Measurements from ENCODE around the gene CPTP.

Gene CPTP

GRCh38 chr1:1336446-1336845 lies 11.8 kb downstream of the CPTP start:
- DNase-seq (ENCODE audit: low read depth) = no peak

DNA sequence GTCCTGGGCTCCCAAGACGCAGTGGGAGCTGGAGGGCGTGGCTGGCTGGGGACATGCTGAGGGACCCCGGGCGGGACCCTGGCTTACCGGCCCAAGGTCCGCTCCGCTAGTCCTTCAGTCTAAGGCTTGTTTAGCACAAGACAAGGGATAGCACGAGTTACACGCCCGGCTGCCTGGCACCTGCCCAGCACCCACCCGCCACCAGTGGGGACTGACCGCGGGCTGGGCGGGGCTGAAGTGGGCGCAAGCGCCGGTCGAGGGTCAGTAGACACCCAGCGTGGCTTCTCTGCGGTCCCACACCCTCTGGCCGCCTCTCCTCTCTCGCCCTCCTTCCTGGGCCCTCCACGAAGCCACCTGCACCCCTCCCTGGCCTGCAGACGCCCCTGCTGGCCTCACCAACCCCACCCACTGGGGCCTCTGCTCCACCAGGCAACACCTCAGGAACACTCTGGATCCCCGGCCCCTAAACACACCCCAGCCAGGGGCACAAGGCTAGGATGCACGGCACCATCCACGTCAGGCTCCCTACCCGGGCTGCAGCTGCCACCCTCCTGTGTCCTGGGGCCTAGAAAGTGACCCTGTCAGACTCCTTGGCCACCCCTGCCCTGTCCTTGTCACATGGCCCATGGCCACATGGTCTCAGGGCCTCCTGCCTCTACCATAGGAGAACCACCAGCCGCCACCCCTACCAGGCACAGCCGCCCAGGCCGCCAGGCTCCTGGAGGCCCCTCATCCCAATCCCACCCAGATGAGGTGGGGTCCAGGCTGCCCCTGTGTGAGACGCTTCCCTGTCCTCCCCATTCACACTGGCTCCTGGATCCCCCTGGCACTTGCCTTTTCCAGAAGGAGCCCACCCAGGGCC lies 12.6 kb downstream of the CPTP start:
- DNase-seq (ENCODE audit: low read depth) = no peak

- no peak for DNase-seq (ENCODE audit: low read depth)
These were observed 13.2 kb downstream of the CPTP start for GRCh38 chr1:1337793-1338147.

- no peak for DNase-seq (ENCODE audit: low read depth)
These were observed 13.7 kb downstream of the CPTP start for GRCh38 chr1:1338278-1338677.

- no peak for DNase-seq (ENCODE audit: low read depth)
These were observed 15.6 kb downstream of the CPTP start for GRCh38 chr1:1340185-1340584.

DNA sequence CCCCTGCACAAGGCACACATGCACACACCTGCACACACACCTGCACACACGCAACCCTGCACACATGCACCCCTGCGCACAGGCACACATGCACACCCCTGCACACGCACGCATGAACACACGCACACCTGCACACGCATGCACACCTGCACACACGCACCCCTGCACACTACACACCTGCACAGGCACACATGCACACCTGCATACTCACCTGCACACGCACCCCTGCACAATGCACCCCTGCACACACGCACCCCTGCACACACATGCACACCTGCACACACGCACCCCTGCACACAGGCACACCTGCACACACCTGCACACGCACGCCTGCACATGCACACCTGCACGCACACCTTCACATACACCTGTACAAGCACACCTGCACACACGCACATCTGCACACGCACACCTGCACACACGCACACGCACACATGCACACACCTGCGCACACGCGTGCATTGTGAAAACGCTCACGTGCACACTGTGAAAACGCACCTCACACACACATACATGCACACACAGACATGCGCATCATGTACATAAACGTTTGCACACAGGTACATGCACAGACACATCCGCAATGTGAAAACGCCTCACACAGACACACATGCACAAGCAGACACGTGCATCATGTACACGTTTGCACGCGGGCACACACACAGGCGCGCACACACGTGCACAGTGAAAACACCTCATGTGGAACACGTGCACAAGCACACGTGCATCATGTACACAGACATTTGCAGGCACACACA lies 16.4 kb downstream of the CPTP start:
- DNase-seq (ENCODE audit: low read depth) = no peak

- DNase-seq (ENCODE audit: low read depth) = no peak
These were observed 17.0 kb downstream of the CPTP start for GRCh38 chr1:1341549-1342021.

DNA sequence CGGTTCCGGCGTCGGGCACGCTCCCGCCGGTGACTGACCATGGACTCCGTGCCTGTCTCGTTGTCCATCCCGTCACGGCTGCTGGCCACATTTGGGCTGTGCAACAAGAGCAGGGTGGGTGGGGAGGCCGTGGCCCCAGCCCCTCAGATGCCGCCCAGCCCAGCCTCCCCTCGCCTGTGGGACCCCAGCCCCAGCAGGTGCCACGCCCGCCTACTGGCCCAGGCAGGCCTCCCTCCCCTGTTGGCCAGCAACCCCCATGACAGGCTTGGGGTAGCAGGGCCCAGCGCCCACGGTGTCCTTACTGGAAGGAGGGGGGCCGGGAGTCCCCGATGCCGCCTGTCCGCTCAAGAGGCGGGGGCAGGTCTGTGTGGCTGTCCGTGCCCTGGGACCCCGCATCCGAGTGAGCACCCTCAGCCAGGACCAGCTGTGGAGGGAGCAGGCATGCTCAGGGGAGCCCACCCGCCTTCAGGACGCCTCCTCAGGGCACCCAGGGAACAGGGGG lies 17.5 kb downstream of the CPTP start:
- DNase-seq (ENCODE audit: low read depth) = no peak

DNA sequence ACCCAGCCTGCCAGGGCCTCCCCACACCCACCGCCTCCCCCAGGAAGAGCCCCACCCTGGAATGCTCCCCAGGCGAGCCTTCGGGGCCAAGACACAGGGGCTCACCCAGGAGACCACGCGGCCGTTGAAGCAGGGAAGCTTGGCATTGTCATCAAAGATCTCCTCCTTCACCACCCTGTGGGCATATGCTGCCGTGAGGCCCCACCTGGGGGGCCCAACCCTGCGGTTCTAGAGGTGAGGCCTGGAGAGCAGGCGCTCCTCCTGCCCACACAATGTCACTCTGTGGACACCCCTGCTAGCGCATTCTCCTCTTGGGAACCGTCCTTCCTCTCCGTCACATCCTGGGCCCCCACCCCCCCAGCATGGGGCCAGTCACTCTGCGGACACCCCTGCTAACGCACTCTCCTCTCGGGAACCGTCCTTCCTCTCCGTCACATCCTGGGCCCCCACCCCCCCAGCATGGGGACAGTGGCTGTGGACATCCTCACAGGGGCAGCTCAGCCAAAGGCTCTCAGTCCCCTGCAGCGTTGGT lies 18.0 kb downstream of the CPTP start:
- no peak for DNase-seq (ENCODE audit: low read depth)

DNA sequence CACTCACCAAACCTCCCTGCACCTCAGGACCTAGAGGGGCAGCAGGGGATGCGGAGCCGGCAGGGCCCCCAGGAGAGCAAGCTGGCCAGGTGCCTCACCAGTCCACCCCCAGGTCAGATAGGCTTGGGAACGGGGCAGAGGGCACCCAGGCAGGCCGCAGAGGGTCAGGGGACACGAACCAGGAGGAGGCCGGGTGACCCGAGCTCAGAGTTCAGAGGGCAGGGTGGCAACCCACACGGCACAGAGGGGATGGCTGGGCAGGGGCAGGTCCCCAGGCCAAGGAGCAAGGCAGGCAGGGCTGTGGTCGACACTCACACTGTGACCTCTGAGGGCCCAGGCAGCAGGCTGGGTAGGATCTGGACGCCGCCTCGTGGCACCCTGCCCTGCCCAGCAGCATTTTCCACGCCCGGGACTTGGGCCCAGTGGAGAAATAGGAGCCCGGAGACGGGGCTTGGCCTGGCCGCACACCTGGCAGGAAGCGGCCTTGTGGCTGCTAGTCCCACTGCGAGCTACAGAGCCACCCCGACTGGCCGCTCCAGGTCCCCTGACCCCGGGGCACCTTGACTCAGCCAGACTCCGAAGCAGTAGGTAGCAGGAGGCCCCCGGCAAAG lies 19.3 kb downstream of the CPTP start:
- no peak for DNase-seq (ENCODE audit: low read depth)

DNA sequence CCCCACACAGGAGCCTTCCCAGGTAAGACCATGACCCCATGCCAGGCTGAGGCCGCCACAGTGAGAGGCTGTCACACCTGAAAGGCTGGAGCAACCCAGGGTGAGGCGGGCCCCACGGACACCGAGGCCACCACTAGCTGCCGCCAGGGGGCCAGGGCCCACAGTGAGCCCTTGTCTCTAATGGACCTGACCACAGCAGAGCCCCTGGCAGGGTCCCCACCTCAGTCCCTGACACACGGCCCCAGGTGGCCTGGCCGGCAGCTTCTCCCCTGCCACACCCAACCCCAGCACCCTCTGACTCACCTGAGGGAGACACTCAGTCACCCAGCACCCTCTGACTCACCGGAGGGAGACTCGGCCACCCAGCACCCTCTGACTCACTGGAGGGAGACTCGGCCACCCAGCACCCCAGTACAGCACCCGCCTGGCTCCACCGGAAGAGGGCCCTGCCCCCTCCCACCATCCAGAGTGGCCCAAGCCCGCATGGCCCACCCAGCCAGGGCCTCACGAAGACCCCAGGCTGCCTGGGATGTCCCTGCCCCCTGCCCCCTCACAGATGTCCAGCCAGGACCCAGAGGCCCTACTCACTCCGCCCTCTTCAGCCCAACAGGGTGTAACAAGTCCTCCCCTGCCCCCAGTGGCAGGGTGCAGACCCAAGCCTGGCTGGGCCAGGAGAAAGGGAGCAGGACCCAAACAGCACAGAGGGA lies 20.2 kb downstream of the CPTP start:
- DNase-seq (ENCODE audit: low read depth) = no peak

GRCh38 chr1:1345384-1345783 lies 20.8 kb downstream of the CPTP start:
- DNase-seq (ENCODE audit: low read depth) = no peak

- DNase-seq (ENCODE audit: low read depth) = no peak
These were observed 21.4 kb downstream of the CPTP start for GRCh38 chr1:1345860-1346500.

DNA sequence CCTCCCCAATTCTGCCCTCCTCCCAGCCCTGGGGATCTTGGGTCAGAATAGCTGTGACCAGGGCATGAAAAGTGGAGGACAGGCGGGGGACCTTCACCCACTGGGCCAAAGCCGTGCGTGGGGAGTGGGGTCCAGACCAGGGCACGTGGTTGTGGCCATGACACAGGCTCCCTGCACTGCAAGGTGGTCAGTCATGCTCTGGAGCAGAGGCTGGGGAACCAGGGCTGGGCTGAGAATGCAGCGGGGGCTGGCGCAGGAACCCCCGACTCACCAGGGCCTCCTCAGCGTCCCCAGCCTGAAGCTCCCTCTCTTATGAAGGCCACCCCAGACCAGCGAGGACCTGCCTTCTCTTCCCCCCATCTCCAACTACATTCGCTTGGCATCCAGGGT lies 21.9 kb downstream of the CPTP start:
- DNase-seq (ENCODE audit: low read depth) = no peak

DNA sequence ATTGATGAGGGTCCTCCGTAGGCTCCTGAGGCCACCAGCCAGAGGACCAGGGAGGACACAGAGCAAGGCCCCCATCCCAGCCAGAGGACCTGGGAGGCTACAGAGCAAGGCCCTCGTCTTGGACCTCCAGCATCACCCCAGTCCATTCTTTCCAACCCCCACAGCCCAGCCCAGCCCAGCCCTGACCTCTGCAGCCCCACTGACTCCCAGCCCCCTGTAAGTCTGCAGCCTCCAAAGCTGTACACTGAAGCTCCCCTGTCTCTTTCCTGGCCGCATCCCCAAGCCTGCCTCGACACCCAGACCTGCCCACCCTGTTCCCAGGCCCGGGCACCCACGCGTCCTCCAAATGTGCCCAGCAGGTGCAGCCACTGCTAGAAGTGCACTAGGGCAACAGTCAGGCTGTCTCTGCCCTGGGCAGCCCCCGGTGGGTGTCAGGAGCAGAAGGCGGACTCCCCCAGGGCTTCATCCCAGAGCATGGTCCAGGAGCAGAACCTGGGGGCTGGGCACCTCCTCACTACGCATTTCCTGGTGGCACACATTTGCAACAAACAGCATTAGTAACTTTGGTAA lies 22.5 kb downstream of the CPTP start:
- DNase-seq (ENCODE audit: low read depth) = no peak

DNA sequence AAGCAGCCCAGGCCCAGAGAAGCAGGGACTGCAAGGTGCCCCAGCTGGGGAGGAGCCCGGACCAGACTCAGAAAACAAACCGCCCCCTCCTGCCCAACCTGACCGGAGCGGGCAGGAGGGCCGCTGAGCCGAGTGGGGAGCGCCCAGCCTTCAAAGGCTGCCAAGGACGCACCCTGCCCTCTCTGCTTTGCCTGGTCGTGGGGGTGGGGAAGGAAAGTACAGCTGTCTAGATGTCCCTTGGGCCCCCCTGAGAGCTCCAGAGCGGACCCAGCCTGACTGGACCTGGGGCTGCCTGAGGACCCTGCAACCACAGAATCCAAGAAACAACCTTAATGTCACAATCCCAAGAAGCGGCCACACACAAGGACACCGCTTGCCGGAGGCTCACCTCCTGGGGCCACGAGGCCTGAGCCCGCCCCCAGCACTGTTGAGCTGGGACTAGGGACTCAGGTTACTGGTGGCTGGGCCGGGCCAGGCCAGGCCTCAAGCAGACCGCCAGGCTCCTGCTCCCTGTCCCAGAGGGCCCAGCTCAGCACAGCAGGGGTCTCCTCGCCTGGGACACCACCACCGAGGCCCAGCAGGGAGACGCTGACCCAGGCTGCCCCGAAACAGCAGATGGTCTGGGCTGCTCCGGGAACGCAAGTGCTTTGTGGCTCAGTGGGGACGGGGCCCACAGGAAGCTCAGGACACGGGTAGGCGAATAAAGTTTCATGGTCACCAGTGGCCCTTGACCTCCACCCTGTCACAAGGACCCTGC lies 23.2 kb downstream of the CPTP start:
- DNase-seq (ENCODE audit: low read depth) = no peak

DNA sequence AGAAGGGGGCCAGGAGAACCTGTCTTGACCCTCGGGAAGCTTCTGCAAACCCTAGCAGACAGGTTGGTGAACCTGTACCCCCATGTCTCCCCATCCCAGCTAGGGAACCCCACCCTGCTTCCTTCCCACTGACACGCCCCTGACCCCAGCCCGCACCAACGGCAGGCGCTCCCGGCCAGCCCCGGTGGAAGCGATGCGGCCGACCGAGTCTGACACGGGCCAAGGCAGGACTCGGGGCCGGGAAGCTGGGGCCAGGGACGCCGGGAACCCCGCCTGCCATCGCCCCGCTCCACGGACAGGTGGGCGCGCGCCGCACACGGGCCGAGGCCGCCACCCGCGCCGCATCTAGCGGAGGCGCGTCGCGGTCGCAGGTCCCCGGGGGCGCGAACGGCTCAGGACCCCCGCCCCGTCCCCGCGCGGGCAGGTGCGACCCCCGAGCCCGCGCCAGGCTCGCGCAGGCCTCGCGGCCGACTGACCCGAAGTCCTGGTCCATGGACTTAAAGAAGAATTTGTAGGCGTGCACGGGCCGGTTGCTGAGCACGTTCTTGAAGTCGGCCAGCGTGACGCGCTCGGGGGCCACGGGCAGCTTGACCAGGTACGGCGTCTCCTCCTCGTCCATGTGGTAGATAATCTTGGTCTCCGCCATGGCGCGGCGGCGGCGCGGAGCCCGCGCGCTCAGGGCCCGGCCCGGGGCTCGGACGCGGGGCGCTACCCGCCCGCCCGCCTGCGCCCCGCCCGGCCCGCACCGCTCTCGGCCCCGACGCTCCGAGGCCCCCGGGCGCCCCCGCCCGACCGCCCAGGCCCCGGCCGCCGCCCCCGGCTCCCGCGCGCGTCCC lies 24.0 kb downstream of the CPTP start:
- DNase-seq (ENCODE audit: low read depth) = no peak

GRCh38 chr1:1349256-1350012 lies 24.8 kb downstream of the CPTP start, which contains the start of gene DVL1:
Gene DVL1 (minus strand): TSS chr1:1349418. CDS start chr1:1349065, 353 bp downstream.
- DNase-seq (ENCODE audit: low read depth) = peak; percentile 58

All from GM04504 (cell line).